K562 (cell line): Measurements from ENCODE around the gene CTIF. TPM values are rescaled to one million over a fixed set of nuclear protein-coding genes. Genes with fewer than 3 reads are reported as not detected.

Experiments
- ATAC-seq: fragments of 200-7000 bp; cut with Tn5 transposase; 3 replicates; pipeline ENCODE4 v1.9.1; 2020; ENCODE audit warnings: moderate library complexity
- BruUV-seq: library from RNA; stranded (reverse); fragments of 400-500 nt; replicated peaks from 2 replicates; lab custom pipeline; 2021; lab: Mats Ljungman, UMichigan
- CTCF ChIA-PET: fragments of 300-600 bp; formaldehyde crosslinking; extraction: SDS; loops from one replicate; lab custom pipeline; 2021; ENCODE audit warnings: low intra/inter-chr PET ratio; lab: Yijun Ruan, JAX
- POLR2A ChIA-PET: fragments of 300-600, 350-650 bp; sonication (Branson Sonifier 250); formaldehyde crosslinking; extraction: SDS; loops from one replicate; lab custom pipeline; 2021; ENCODE audit warnings: antibody characterized with exemption, inconsistent platforms; lab: Yijun Ruan, JAX
- DNase-seq, 4 experiments: peaks; one replicate each; pipeline versions ENCODE4 v3.0.0 to v3.0.0-alpha.2; 2011 to 2018; ENCODE audit warnings: low spot score in 3 of 4, mixed read lengths in 3 of 4; ENCODE audit errors: extremely low read depth in 1 of 4
- FAIRE-seq: peaks from 2 replicates; lab custom pipeline; 2011; peaks lifted over from hg19 to GRCh38; lab: Jason Lieb, UNC
- H2AFZ ChIP-seq: 2 replicates; pipeline ENCODE4 v1.6.0; 2011; ENCODE audit warnings: low read depth, low read length, control low read depth, inconsistent platforms
- H3K27ac ChIP-seq: fragments of 200-600 bp; 3 replicates; pipeline ENCODE4 v1.8.0; 2011; ENCODE audit warnings: low read depth, mild to moderate bottlenecking, control low read depth, inconsistent platforms, low read length, moderate library complexity, mixed read lengths; ENCODE audit errors: extremely low read depth
- H3K27me3 ChIP-seq, 2 experiments: fragments of 300-600 bp in 1 of 2; 2 replicates in 1 of 2; 3 replicates in 1 of 2; pipeline versions ENCODE4 v1.6.0 to v1.8.0; 2011; ENCODE audit warnings: inconsistent platforms in 2 of 2, low read length in 2 of 2, mild to moderate bottlenecking in 1 of 2, mixed read lengths in 1 of 2, moderate library complexity in 1 of 2; ENCODE audit not compliant: control insufficient read depth in 2 of 2, insufficient read depth in 2 of 2
- H3K36me3 ChIP-seq: fragments of 300-600 bp; 3 replicates; pipeline ENCODE4 v1.8.0; 2011; ENCODE audit warnings: mild to moderate bottlenecking, low read length, inconsistent platforms; ENCODE audit not compliant: control insufficient read depth, insufficient read depth
- H3K4me1 ChIP-seq, 2 experiments: fragments of 200-600 bp in 1 of 2; replicated peaks in 1 of 2; 2 replicates in 1 of 2; 3 replicates in 1 of 2; pipeline versions ENCODE4 v1.5.1 to v1.8.0; 2011; ENCODE audit warnings: inconsistent platforms in 2 of 2, low read length in 2 of 2, mild to moderate bottlenecking in 1 of 2, mixed read lengths in 1 of 2, moderate library complexity in 1 of 2; ENCODE audit not compliant: control insufficient read depth in 2 of 2, insufficient read depth in 2 of 2
- H3K4me2 ChIP-seq: 2 replicates; pipeline ENCODE4 v1.6.1; 2011; ENCODE audit warnings: low read length, control low read depth, inconsistent platforms, mixed read lengths; ENCODE audit not compliant: insufficient read depth
- H3K4me3 ChIP-seq: fragments of 200-600 bp; sonication (generic), shearing (Covaris generic); 2 replicates; pipeline ENCODE4 v1.5.1; 2016; ENCODE audit warnings: control low read depth, inconsistent platforms
- H3K79me2 ChIP-seq: fragments of 200-600 bp; 3 replicates; pipeline ENCODE4 v1.8.0; 2011; ENCODE audit warnings: low read length, inconsistent platforms; ENCODE audit not compliant: control insufficient read depth, insufficient read depth
- H3K9ac ChIP-seq, 2 experiments: 2 replicates each; pipeline versions ENCODE4 v1.6.0 to v1.6.1; 2011; ENCODE audit warnings: low read depth in 2 of 2, low read length in 2 of 2, control low read depth in 1 of 2, inconsistent platforms in 1 of 2, mild to moderate bottlenecking in 1 of 2, mixed read lengths in 1 of 2; ENCODE audit not compliant: insufficient read depth in 1 of 2
- H3K9me1 ChIP-seq: one replicate; pipeline ENCODE4 v1.6.0; 2011; ENCODE audit warnings: inconsistent platforms, mild to moderate bottlenecking, low read length, moderate library complexity; ENCODE audit not compliant: control insufficient read depth, insufficient read depth
- H3K9me3 ChIP-seq: replicated peaks from 2 replicates; pipeline ENCODE4 v1.5.1; 2011; ENCODE audit warnings: low read depth, low read length, inconsistent platforms; ENCODE audit not compliant: control insufficient read depth, insufficient read depth
- H4K20me1 ChIP-seq: replicated peaks from 2 replicates; pipeline ENCODE4 v1.6.1; 2011; ENCODE audit warnings: low read length, inconsistent platforms, mixed read lengths; ENCODE audit not compliant: control insufficient read depth, insufficient read depth
- CUX1 ChIP-seq: fragments of 200-800 bp; sonication (Bioruptor generic); IDR thresholded peaks from 2 replicates; pipeline ENCODE4 v1.6.1; 2016; ENCODE audit warnings: missing genetic modification characterization, missing compliant biosample characterization
- MCM3 ChIP-seq: fragments of 450-650 bp; IDR thresholded peaks from 2 replicates; pipeline ENCODE4 v1.6.1; 2016
- MYBL2 ChIP-seq, 2 experiments: fragments of 450-650 bp in 1 of 2; sonication (generic) in 1 of 2; formaldehyde crosslinking in 1 of 2; IDR thresholded peaks; 2 replicates each; pipeline versions ENCODE4 v1.6.1 to v1.8.1; 2017 to 2022; ENCODE audit warnings: borderline replicate concordance in 1 of 2, inconsistent platforms in 1 of 2, low read depth in 1 of 2, mild to moderate bottlenecking in 1 of 2, missing genetic modification reagents in 1 of 2, moderate library complexity in 1 of 2
- SLC30A9 ChIP-seq: fragments of 250-450 bp; sonication (Bioruptor Pico); IDR thresholded peaks from 2 replicates; pipeline ENCODE4 v1.8.0; 2022; ENCODE audit warnings: mild to moderate bottlenecking, moderate library complexity
- WGBS: fragments of 100-300 bp; shearing (Covaris generic); methylation state at CpG from one replicate; pipeline ENCODE4 v1.1.6; 2016; ENCODE audit warnings: low coverage, mixed read lengths; ENCODE audit not compliant: insufficient coverage; ENCODE audit errors: missing lambda C conversion rate; 5-methylcytosine and 5-hydroxymethylcytosine counted together
- in situ Hi-C: fragments of 300-500 bp; cut with MboI; formaldehyde crosslinking; loops from 4 replicates; pipeline ENCODE4 v1.15.0; 2018; ENCODE audit warnings: inconsistent platforms, mixed read lengths
- intact Hi-C: fragments of 100-400 bp; cut with micrococcal nuclease; formaldehyde crosslinking; loops from 2 replicates; pipeline ENCODE4 v1.14.2; 2022
- polyA plus RNA-seq, 8 experiments: library from polyadenylated mRNA; depleted of rRNA in 4 of 8; stranded (reverse) in 5 of 8; unstranded in 3 of 8; fragments of >200 nt; fragmentation: Nextera tagmentation in 2 of 8; fragmentation: Illumina TruSeq in 1 of 8; extraction: Ambion mirVana in 2 of 8; extraction: Trizol in 1 of 8; gene quantifications; 2 replicates each; pipeline versions ENCODE4 v1.2.1 to v1.2.3, GENCODE V29; 2011 to 2014; ENCODE audit warnings: inconsistent platforms in 1 of 8, missing spikeins in 1 of 8
- total RNA-seq, 7 experiments: library from RNA; depleted of rRNA in 6 of 7; stranded (reverse); fragments of >200 nt in 6 of 7; fragmentation: Illumina TruSeq in 2 of 7; extraction: Trizol in 2 of 7; gene quantifications; 2 replicates each; pipeline versions ENCODE4 v1.2.1 to v1.2.3, GENCODE V29; 2011 to 2021; ENCODE audit warnings: low replicate concordance in 1 of 7
- TF ChIP-seq, protein P1 (sequence below), 3 experiments: fragments of 200-800 bp in 1 of 3; fragments of 250-450 bp in 1 of 3; fragments of 450-650 bp in 1 of 3; sonication (Bioruptor Pico) in 1 of 3; sonication (Bioruptor generic) in 1 of 3; formaldehyde crosslinking in 1 of 3; IDR thresholded peaks; 2 replicates each; pipeline versions ENCODE4 v1.6.1 to v1.8.0; 2016 to 2022; ENCODE audit warnings: mild to moderate bottlenecking in 2 of 3, missing genetic modification characterization in 2 of 3, missing compliant biosample characterization in 1 of 3, moderate library complexity in 1 of 3
- TF ChIP-seq, protein P2 (sequence below): fragments of 200-800 bp; sonication (Bioruptor generic); IDR thresholded peaks from 2 replicates; pipeline ENCODE4 v1.6.1; 2017; ENCODE audit warnings: missing genetic modification characterization, missing compliant biosample characterization
- TF ChIP-seq, protein P3 (sequence below), 2 experiments: IDR thresholded peaks; 2 replicates each; pipeline ENCODE4 v1.6.1; 2011; ENCODE audit warnings: borderline replicate concordance in 1 of 2, control low read depth in 1 of 2, low read depth in 1 of 2, low read length in 1 of 2, mild to moderate bottlenecking in 1 of 2, mixed read lengths in 1 of 2, moderate library complexity in 1 of 2; ENCODE audit not compliant: insufficient read depth in 1 of 2, insufficient read length in 1 of 2, poor library complexity in 1 of 2, severe bottlenecking in 1 of 2; ENCODE audit errors: extremely low read depth in 1 of 2

The CTIF gene
- total and polyA plus RNA-seq, 9 of the 15 experiments (the other 6 are each of a cell fraction or from before 2014, with no cell fraction given), result 0.17 to 11.5 (median 2.2) TPM

GRCh38 chr18:48521723-48522122 is 17.1 kb upstream of the CTIF start:
- no peaks in the 10 kb centered on the region for H4K20me1 ChIP-seq
- no peaks in the 10 kb centered on the region for H3K4me1 ChIP-seq
- ATAC-seq (no peak), FAIRE-seq (no peak), DNase-seq (no peak)
- no peak overlapping the region for H3K4me3 ChIP-seq
- H3K36me3 ChIP-seq, result no peaks in the 10 kb centered on the region
- peaks cover 3 to 29% of the 10 kb centered on the region in 2 experiments; a peak in 3 of 5 replicates for H3K27me3 ChIP-seq
- CTCF ChIA-PET, result no interaction called here
- no peak overlapping the region for H2AFZ ChIP-seq
- POLR2A ChIA-PET, result no interaction called here
- in situ Hi-C loops, result no loop called here
- H3K27ac ChIP-seq, result no peak overlapping the region
- H3K9ac ChIP-seq, result no peak overlapping the region
- H3K79me2 ChIP-seq, result no peaks in the 10 kb centered on the region
- BruUV-seq, result no TSS peak
- intact Hi-C loops, result no loop called here
- no peak overlapping the region for H3K4me2 ChIP-seq
- H3K9me1 ChIP-seq, result no peaks in the 10 kb centered on the region
- WGBS, result 7% methylated on average over 5 of the region's 5 CpGs
- H3K9me3 ChIP-seq, result no peaks in the 10 kb centered on the region
- TF ChIP-seq SLC30A9 (CRISPR knock-in tag) (no peak), CUX1 (CRISPR knock-in tag) (no peak), MCM3 (no peak), MYBL2 (IDR thresholded peaks at IDR 0.05; ENCODE audit: low read depth) (no peak), MYBL2 (CRISPR knock-in tag; IDR thresholded peaks at IDR 0.05; ENCODE audit: borderline replicate concordance) (no peak)
- TF ChIP-seq, protein P1, sequence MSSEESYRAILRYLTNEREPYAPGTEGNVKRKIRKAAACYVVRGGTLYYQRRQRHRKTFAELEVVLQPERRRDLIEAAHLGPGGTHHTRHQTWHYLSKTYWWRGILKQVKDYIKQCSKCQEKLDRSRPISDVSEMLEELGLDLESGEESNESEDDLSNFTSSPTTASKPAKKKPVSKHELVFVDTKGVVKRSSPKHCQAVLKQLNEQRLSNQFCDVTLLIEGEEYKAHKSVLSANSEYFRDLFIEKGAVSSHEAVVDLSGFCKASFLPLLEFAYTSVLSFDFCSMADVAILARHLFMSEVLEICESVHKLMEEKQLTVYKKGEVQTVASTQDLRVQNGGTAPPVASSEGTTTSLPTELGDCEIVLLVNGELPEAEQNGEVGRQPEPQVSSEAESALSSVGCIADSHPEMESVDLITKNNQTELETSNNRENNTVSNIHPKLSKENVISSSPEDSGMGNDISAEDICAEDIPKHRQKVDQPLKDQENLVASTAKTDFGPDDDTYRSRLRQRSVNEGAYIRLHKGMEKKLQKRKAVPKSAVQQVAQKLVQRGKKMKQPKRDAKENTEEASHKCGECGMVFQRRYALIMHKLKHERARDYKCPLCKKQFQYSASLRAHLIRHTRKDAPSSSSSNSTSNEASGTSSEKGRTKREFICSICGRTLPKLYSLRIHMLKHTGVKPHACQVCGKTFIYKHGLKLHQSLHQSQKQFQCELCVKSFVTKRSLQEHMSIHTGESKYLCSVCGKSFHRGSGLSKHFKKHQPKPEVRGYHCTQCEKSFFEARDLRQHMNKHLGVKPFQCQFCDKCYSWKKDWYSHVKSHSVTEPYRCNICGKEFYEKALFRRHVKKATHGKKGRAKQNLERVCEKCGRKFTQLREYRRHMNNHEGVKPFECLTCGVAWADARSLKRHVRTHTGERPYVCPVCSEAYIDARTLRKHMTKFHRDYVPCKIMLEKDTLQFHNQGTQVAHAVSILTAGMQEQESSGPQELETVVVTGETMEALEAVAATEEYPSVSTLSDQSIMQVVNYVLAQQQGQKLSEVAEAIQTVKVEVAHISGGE (CRISPR knock-in tag; IDR thresholded peaks at IDR 0.05), result no peak
- TF ChIP-seq, protein P2, sequence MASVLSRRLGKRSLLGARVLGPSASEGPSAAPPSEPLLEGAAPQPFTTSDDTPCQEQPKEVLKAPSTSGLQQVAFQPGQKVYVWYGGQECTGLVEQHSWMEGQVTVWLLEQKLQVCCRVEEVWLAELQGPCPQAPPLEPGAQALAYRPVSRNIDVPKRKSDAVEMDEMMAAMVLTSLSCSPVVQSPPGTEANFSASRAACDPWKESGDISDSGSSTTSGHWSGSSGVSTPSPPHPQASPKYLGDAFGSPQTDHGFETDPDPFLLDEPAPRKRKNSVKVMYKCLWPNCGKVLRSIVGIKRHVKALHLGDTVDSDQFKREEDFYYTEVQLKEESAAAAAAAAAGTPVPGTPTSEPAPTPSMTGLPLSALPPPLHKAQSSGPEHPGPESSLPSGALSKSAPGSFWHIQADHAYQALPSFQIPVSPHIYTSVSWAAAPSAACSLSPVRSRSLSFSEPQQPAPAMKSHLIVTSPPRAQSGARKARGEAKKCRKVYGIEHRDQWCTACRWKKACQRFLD (CRISPR knock-in tag), result no peak
- TF ChIP-seq, protein P3, sequence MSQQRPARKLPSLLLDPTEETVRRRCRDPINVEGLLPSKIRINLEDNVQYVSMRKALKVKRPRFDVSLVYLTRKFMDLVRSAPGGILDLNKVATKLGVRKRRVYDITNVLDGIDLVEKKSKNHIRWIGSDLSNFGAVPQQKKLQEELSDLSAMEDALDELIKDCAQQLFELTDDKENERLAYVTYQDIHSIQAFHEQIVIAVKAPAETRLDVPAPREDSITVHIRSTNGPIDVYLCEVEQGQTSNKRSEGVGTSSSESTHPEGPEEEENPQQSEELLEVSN (IDR thresholded peaks at IDR 0.05; ENCODE audit: borderline replicate concordance in 1 of 2, extremely low read depth in 1 of 2, insufficient read depth in 1 of 2, insufficient read length in 1 of 2, low read depth in 1 of 2, low read length in 1 of 2, poor library complexity in 1 of 2, severe bottlenecking in 1 of 2), result no peak
